Sigmoid colon (tissue), 7 donors: ENCODE results near the gene SYCE1L. TPM values are rescaled to one million over a fixed set of nuclear protein-coding genes. Genes with fewer than 3 reads are reported as not detected.
A peak's percentile ranks its signal among the peaks of the same experiment; 100 is the strongest.
"Not testable (repeated sequence)": the region's sequence is repeated elsewhere in the genome, so short reads cannot be mapped to it uniquely, and the experiment has no call there.

Source experiments
- DNase-seq: peaks from one replicate; pipeline ENCODE4 v3.0.0-alpha.2; 2019
- H3K27ac ChIP-seq, 4 donors: fragments of 200-600 bp; sonication (generic); one replicate each; pipeline ENCODE4 v1.5.1; 2016 to 2019; ENCODE audit warnings: mild to moderate bottlenecking in 1 of 4
- H3K27me3 ChIP-seq, 3 donors: fragments of 200-600 bp; sonication (generic); one replicate each; pipeline ENCODE4 v1.5.1; 2019; ENCODE audit warnings: mild to moderate bottlenecking in 1 of 3
- H3K36me3 ChIP-seq, 4 donors: fragments of 200-600 bp; sonication (generic); one replicate each; pipeline ENCODE4 v1.5.1; 2016 to 2019
- H3K4me1 ChIP-seq, 4 donors: fragments of 200-600 bp; sonication (generic); one replicate each; pipeline ENCODE4 v1.5.1; 2017 to 2019
- H3K4me3 ChIP-seq, 4 donors: fragments of 200-600 bp; sonication (generic); one replicate each; pipeline ENCODE4 v1.5.1; 2017 to 2019; ENCODE audit warnings: mild to moderate bottlenecking in 2 of 4, moderate library complexity in 1 of 4
- H3K9me3 ChIP-seq, 4 donors: fragments of 200-600 bp in 3 of 4; sonication (generic) in 3 of 4; one replicate each; pipeline versions ENCODE4 v1.5.1 to v1.6.1; 2013 to 2019
- CTCF ChIP-seq, 4 experiments: fragments of 450-650 bp in 3 of 4; fragments of 200-600 bp in 1 of 4; IDR thresholded peaks; one replicate each; pipeline ENCODE4 v1.5.1; 2016 to 2019; ENCODE audit warnings: antibody characterized with exemption in 4 of 4, mild to moderate bottlenecking in 3 of 4, moderate library complexity in 2 of 4
- EP300 ChIP-seq, 4 donors: sonication (generic); formaldehyde crosslinking; IDR thresholded peaks; one replicate each; pipeline ENCODE4 v1.6.1; 2017; ENCODE audit warnings: antibody characterized with exemption in 4 of 4
- POLR2A ChIP-seq, 2 donors: fragments of 450-650 bp; IDR thresholded peaks; one replicate each; pipeline ENCODE4 v1.6.1; 2016; ENCODE audit warnings: antibody characterized with exemption in 2 of 2, mild to moderate bottlenecking in 2 of 2, moderate library complexity in 2 of 2
- POLR2AphosphoS5 ChIP-seq, 4 donors: sonication (generic); formaldehyde crosslinking; IDR thresholded peaks; one replicate each; pipeline ENCODE4 v1.6.1; 2017; ENCODE audit warnings: antibody characterized with exemption in 4 of 4
- WGBS, 2 donors: extraction: QIAGEN DNeasy Blood & Tissue Kit; methylation state at CpG; one replicate each; pipeline ENCODE4 v1.1.7; 2013; 5-methylcytosine and 5-hydroxymethylcytosine counted together
- intact Hi-C: fragments of 100-400 bp; cut with DNase I; formaldehyde crosslinking; loops from one replicate; pipeline ENCODE4 v1.15.1; 2023
- polyA plus RNA-seq, 3 donors: library from polyadenylated mRNA; stranded (reverse); fragments of 200-250 nt; gene quantifications; one replicate each; pipeline ENCODE4 v1.2.3, GENCODE V29; 2013
- total RNA-seq, 4 donors: library from RNA; depleted of rRNA; stranded (reverse); fragments of >200 nt; gene quantifications; one replicate each; pipeline ENCODE4 v1.1.0, GENCODE V29; 2016
- donor health status: healthy with polysubstance abuse.
- donor health status: Bipolar disorder and iron deficiency.
- donor health status: healthy.

SYCE1L gene
- total and polyA plus RNA-seq, 7 donors = 0.71 to 4.8 (median 1.2) TPM; not detected in 2

GRCh38 chr16:77231047-77231446, 31.8 kb downstream of the SYCE1L start:
- H3K27ac ChIP-seq = no peak overlapping the region
- peaks cover 0 to 21% (median 0%) of the 10 kb centered on the region in 3 donors for H3K27me3 ChIP-seq
- intact Hi-C loops = no loop called here
- peaks cover 0 to under 1% (median 0%) of the 10 kb centered on the region in 4 donors for H3K4me1 ChIP-seq
- 66% methylated on average over 3 of the region's 3 CpGs for WGBS, 2 donors
- H3K36me3 ChIP-seq = no peaks in the 10 kb centered on the region
- no peaks in the 10 kb centered on the region for H3K9me3 ChIP-seq
- no peak overlapping the region for H3K4me3 ChIP-seq
- no peak for TF ChIP-seq POLR2A (IDR thresholded peaks at IDR 0.05)
- DNase-seq = no peak

- Histone ChIP-seq H3K4me3 (no peak overlapping the region), H3K36me3 (no peaks in the 10 kb centered on the region), H3K27ac (no peak overlapping the region), H3K4me1 (peaks cover 0 to 5% (median 3%) of the 10 kb centered on the region in 4 donors), H3K9me3 (no peaks in the 10 kb centered on the region), H3K27me3 (peaks cover 0 to 14% (median 0%) of the 10 kb centered on the region in 3 donors)
- no peak for TF ChIP-seq POLR2AphosphoS5 (IDR thresholded peaks at IDR 0.05)
- no peak for TF ChIP-seq CTCF (IDR thresholded peaks at IDR 0.05)
- no peak for TF ChIP-seq POLR2A (IDR thresholded peaks at IDR 0.05)
- no peak for TF ChIP-seq EP300 (IDR thresholded peaks at IDR 0.05)
- DNase-seq = no peak
- 57 to 77% methylated on average over 9 of the region's 9 CpGs for WGBS, 2 donors
- intact Hi-C loops = no loop called here
Measured at GRCh38 chr16:77233799-77234519, 34.8 kb downstream of the SYCE1L start.

DNA sequence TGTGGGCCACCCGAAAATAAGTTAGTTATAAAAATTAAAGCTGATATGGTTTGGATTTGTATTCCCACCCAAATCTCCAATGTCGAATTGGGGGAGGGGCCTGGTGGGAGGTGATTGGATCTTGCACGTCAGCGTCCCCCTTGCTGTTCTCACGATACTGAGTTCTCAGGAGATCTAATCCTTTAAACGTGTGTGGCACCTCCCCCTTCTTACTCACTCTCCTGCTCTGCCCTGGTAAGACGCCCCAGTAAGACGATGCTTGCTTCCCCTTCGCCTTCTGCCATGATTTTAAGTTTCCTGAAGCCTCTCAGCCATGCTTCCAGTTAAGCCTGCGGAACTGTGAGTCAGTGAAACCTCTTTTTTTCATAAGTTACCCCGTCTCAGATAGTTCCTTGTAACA, 35.4 kb downstream of the SYCE1L start:
- TF ChIP-seq EP300 (IDR thresholded peaks at IDR 0.05) (no peak), POLR2AphosphoS5 (IDR thresholded peaks at IDR 0.05) (no peak), CTCF (IDR thresholded peaks at IDR 0.05) (no peak), POLR2A (IDR thresholded peaks at IDR 0.05) (no peak)
- intact Hi-C loops = loop anchor here (5.0 kb wide), 1 partner anchor 428 kb away; no protein-coding TSS in a partner anchor
- WGBS, 2 donors = 37 to 43% methylated on average over 11 of the region's 11 CpGs
- H3K27me3 ChIP-seq = peaks cover 0 to 14% (median 0%) of the 10 kb centered on the region in 3 donors
- H3K27ac ChIP-seq = no peak overlapping the region
- no peak overlapping the region for H3K4me3 ChIP-seq
- H3K9me3 ChIP-seq = no peaks in the 10 kb centered on the region
- no peak for DNase-seq
- no peaks in the 10 kb centered on the region for H3K36me3 ChIP-seq
- H3K4me1 ChIP-seq = peaks cover 0 to 5% (median 3%) of the 10 kb centered on the region in 4 donors

DNA sequence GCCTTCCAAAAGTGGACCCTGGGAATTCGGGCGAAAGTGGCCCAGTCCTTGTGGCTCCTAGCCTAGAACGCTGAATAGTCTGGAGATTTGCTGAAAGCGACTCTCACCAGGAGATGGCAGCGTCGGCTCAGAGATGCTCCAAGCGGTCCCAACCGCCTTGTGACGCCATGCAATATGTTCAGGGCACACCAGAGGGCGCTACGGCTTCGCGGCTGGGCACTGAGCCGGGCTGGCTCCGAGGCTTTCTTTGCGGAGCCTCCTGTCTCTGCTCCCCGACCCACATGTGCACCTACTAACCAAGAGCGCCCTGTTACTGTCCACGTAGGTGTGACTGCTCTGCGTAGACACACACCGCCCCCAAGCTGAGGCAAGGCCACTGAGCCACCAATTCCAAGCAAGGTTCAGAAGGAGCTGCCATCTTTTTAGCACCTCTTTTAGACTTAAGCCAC, 36.9 kb downstream of the SYCE1L start:
- no peak for TF ChIP-seq POLR2AphosphoS5 (IDR thresholded peaks at IDR 0.05)
- TF ChIP-seq POLR2A (IDR thresholded peaks at IDR 0.05) = no peak
- peak; percentile 97 to 99 (median 98) for TF ChIP-seq CTCF (IDR thresholded peaks at IDR 0.05)
- TF ChIP-seq EP300 (IDR thresholded peaks at IDR 0.05) = no peak
- no peak overlapping the region for H3K27ac ChIP-seq
- H3K9me3 ChIP-seq = no peaks in the 10 kb centered on the region
- peaks cover 0 to 14% (median 0%) of the 10 kb centered on the region in 3 donors for H3K27me3 ChIP-seq
- no peak overlapping the region for H3K4me3 ChIP-seq
- intact Hi-C loops = loop anchor here (1.0 to 5.0 kb wide), 2 partner anchors 348 to 426 kb away; no protein-coding TSS in a partner anchor
- DNase-seq = peak; percentile 91
- no peaks in the 10 kb centered on the region for H3K36me3 ChIP-seq
- WGBS, 2 donors = 1 to 2% methylated on average over 21 of the region's 21 CpGs
- H3K4me1 ChIP-seq = peaks cover 0 to 5% (median 3%) of the 10 kb centered on the region in 4 donors

DNA sequence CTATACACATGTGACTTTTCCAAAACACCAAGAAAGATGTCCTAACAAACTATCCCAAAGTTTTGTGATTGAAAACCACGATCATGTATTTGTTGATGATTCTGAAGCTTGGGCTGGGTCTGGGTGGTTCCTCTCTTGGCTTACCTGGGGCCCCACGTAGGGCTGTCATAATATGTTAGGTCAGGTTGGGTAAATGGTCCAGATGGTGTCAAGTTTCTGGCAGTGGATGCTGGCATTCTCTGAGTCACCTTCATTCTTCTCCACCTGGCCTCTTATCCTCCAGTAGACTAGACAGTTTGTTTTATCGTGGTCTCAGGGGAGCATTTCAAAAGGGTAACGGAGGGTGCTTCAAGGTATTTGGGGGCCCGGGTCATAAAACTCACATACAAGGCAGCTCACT, 39.4 kb downstream of the SYCE1L start:
- Histone ChIP-seq H3K4me3 (no peak overlapping the region), H3K4me1 (peaks cover 0 to 5% (median 3%) of the 10 kb centered on the region in 4 donors), H3K27ac (no peak overlapping the region), H3K36me3 (no peaks in the 10 kb centered on the region), H3K9me3 (no peaks in the 10 kb centered on the region), H3K27me3 (peaks cover 0 to 13% (median 0%) of the 10 kb centered on the region in 3 donors)
- DNase-seq = no peak
- WGBS, 2 donors = 52 to 80% methylated on average over 5 of the region's 5 CpGs
- intact Hi-C loops = loop anchor here (5.0 kb wide), 1 partner anchor 424 kb away; no protein-coding TSS in a partner anchor
- TF ChIP-seq POLR2AphosphoS5 (IDR thresholded peaks at IDR 0.05) = no peak
- TF ChIP-seq POLR2A (IDR thresholded peaks at IDR 0.05) = no peak
- TF ChIP-seq CTCF (IDR thresholded peaks at IDR 0.05) = no peak
- no peak for TF ChIP-seq EP300 (IDR thresholded peaks at IDR 0.05)

GRCh38 chr16:77242471-77242870, 43.3 kb downstream of the SYCE1L start:
- H3K4me1 ChIP-seq, DNase-seq, H3K4me3 ChIP-seq, H3K36me3 ChIP-seq, intact Hi-C loops, H3K9me3 ChIP-seq, H3K27me3 ChIP-seq, H3K27ac ChIP-seq: not testable (repeated sequence)
- 89 to 94% methylated on average over 5 of the region's 5 CpGs for WGBS, 2 donors
